Measurements from ENCODE around the gene PLCD1. TPM values are rescaled to one million over a fixed set of nuclear protein-coding genes. Genes with fewer than 3 reads are reported as not detected.

PLCD1 gene
- total RNA-seq, 1 experiment from 2014 or later: 7.9 TPM

DNA sequence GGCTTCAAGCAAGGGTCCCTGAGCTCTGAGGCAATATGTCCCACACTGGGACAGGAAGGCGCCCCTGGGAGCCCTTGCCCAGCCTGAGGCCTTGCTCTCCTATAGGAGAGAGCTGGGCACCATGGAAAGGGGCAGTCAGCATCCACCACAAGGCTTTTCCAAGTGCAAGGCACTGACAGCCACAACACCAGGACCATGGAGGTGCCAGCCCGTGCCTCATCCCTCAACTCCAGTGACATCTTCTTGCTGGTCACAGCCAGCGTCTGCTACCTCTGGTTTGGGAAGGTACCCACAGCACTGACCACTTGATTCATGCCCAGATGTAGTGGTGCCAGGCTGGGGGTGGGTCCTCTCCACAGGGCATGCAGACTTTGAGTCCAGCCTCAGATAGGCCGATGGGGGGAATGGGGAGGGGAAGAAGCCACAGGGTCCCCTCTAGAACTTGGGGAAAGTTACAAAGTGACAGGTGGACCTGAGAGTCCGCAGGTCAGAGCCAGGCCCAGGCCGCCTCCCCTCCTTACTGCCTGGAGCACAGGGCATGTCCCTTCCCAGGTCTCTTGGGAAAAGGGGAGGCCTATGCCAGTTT, 27.1 kb downstream of the PLCD1 start:
- Mint-ChIP-seq H3K4me1 (ENCODE audit: low read depth, unreplicated experiment) (peaks cover 39% of the 10 kb centered on the region), H3K27ac (ENCODE audit: unreplicated experiment) (no peak overlapping the region), H3K36me3 (ENCODE audit: insufficient read depth, unreplicated experiment) (peaks cover 17% of the 10 kb centered on the region), H3K4me3 (ENCODE audit: unreplicated experiment) (no peak overlapping the region), H3K27me3 (ENCODE audit: insufficient read depth, unreplicated experiment) (no peaks in the 10 kb centered on the region), H3K9me3 (ENCODE audit: unreplicated experiment) (no peaks in the 10 kb centered on the region)
- DNase-seq: peak in 1 of 2 experiments; percentile 28
- peaks cover 35% of the 10 kb centered on the region for H3K4me1 ChIP-seq
- no peaks in the 10 kb centered on the region for H3K9me3 ChIP-seq
- TF ChIP-seq, protein P1, sequence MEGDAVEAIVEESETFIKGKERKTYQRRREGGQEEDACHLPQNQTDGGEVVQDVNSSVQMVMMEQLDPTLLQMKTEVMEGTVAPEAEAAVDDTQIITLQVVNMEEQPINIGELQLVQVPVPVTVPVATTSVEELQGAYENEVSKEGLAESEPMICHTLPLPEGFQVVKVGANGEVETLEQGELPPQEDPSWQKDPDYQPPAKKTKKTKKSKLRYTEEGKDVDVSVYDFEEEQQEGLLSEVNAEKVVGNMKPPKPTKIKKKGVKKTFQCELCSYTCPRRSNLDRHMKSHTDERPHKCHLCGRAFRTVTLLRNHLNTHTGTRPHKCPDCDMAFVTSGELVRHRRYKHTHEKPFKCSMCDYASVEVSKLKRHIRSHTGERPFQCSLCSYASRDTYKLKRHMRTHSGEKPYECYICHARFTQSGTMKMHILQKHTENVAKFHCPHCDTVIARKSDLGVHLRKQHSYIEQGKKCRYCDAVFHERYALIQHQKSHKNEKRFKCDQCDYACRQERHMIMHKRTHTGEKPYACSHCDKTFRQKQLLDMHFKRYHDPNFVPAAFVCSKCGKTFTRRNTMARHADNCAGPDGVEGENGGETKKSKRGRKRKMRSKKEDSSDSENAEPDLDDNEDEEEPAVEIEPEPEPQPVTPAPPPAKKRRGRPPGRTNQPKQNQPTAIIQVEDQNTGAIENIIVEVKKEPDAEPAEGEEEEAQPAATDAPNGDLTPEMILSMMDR (IDR thresholded peaks at IDR 0.05; ENCODE audit: insufficient read depth in 1 of 2, low read depth in 1 of 2, low read length in 1 of 2, severe bottlenecking in 1 of 2, unreplicated experiment in 1 of 2): no peak
- ChIA-PET POLR2A (no interaction called here), CTCF (interaction anchor here (0.9 to 2.4 kb wide), 2 partner anchors 23 to 28 kb away, joined by 6 to 34 read pairs; no protein-coding TSS in a partner anchor)
- H3K36me3 ChIP-seq (ENCODE audit: control insufficient read depth, insufficient read depth, low read length): peaks cover 7% of the 10 kb centered on the region
- no peak overlapping the region for H3K4me3 ChIP-seq (ENCODE audit: low read depth, low read length)
- BruUV-seq (replicated peaks): no TSS peak
- intact Hi-C loops (cut with micrococcal nuclease; ENCODE audit: unreplicated experiment): no loop called here
- no peaks in the 10 kb centered on the region for H3K27me3 ChIP-seq (replicated peaks; ENCODE audit: control insufficient read depth, insufficient read depth, low read length)

DNA sequence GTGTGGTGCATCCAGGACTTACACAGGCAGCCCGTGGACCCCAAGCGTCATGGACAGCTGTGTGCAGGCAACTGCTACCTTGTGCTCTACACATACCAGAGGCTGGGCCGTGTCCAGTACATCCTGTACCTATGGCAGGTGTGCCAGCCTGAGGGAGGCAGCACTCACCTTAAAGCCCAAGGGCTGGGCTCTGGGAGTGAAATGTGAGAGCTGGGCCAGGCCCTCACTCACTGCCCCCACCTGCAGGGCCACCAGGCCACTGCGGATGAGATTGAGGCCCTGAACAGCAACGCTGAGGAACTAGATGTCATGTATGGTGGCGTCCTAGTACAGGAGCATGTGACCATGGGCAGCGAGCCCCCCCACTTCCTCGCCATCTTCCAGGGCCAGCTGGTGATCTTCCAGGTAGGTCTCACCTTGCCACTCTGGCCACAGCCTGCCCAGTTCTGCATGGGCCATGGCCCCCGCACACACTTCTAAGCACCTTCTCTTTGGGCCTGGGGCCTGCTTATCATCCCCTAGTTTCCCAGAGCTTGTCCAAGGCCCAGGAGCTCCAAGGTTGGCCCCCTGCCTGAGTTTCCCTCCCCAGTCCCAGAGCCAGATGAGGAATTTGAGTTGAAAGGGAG, 27.9 kb downstream of the PLCD1 start:
- intact Hi-C loops (cut with micrococcal nuclease; ENCODE audit: unreplicated experiment): no loop called here
- no peak overlapping the region for H3K4me3 Mint-ChIP-seq (ENCODE audit: unreplicated experiment)
- ChIA-PET POLR2A (interaction anchor here (1.0 kb wide), 1 partner anchor 27 kb away, joined by 3 read pairs; no protein-coding TSS in a partner anchor), CTCF (interaction anchor here (0.5 to 2.4 kb wide), 3 partner anchors 22 to 193 kb away, joined by 5 to 34 read pairs (median 6); no protein-coding TSS in a partner anchor)
- no TSS peak for BruUV-seq (replicated peaks)
- H3K27ac Mint-ChIP-seq (ENCODE audit: unreplicated experiment): no peak overlapping the region
- Histone ChIP-seq H3K4me3 (ENCODE audit: low read depth, low read length) (no peak overlapping the region), H3K36me3 (ENCODE audit: control insufficient read depth, insufficient read depth, low read length) (peaks cover 7% of the 10 kb centered on the region), H3K4me1 (peaks cover 44% of the 10 kb centered on the region), H3K27me3 (replicated peaks; ENCODE audit: control insufficient read depth, insufficient read depth, low read length) (no peaks in the 10 kb centered on the region), H3K9me3 (no peaks in the 10 kb centered on the region)
- peaks cover 17% of the 10 kb centered on the region for H3K36me3 Mint-ChIP-seq (ENCODE audit: insufficient read depth, unreplicated experiment)
- DNase-seq: peak; percentile 53 to 74
- H3K4me1 Mint-ChIP-seq (ENCODE audit: low read depth, unreplicated experiment): peaks cover 43% of the 10 kb centered on the region
- TF ChIP-seq, protein P1 (IDR thresholded peaks at IDR 0.05; ENCODE audit: insufficient read depth in 1 of 2, low read depth in 1 of 2, low read length in 1 of 2, severe bottlenecking in 1 of 2, unreplicated experiment in 1 of 2): peak; percentile 45 to 65
- H3K9me3 Mint-ChIP-seq (ENCODE audit: unreplicated experiment): no peaks in the 10 kb centered on the region
- H3K27me3 Mint-ChIP-seq (ENCODE audit: insufficient read depth, unreplicated experiment): no peaks in the 10 kb centered on the region

DNA sequence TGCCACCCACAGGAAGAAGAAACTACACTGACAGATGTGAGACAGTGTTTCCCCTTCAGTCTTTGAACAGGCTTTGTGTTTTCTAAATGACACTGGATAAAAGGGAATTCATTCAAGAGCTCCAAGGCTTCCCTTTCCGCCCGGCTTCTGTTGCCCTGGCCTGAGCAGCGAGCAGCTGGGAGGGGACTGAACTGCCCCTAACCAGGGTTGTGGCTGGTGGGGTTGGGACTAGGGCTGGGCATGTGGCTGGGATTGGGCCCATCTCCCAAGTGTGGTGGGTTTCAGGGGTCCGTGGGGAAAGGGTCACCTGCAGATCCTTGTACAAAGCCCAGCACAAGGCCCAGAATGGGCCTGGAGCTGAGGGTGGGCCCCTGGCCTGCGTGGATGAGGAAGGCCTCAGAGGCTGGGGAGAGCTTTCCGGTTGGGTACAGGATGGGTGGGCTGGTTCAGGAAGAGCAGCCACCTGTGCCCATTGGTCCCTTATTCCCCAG, 28.4 kb downstream of the PLCD1 start:
- Histone ChIP-seq H3K4me1 (peaks cover 49% of the 10 kb centered on the region), H3K4me3 (ENCODE audit: low read depth, low read length) (no peak overlapping the region), H3K9me3 (no peaks in the 10 kb centered on the region), H3K36me3 (ENCODE audit: control insufficient read depth, insufficient read depth, low read length) (peaks cover 7% of the 10 kb centered on the region), H3K27me3 (replicated peaks; ENCODE audit: control insufficient read depth, insufficient read depth, low read length) (no peaks in the 10 kb centered on the region)
- Mint-ChIP-seq H3K36me3 (ENCODE audit: insufficient read depth, unreplicated experiment) (peaks cover 17% of the 10 kb centered on the region), H3K27ac (ENCODE audit: unreplicated experiment) (no peak overlapping the region), H3K27me3 (ENCODE audit: insufficient read depth, unreplicated experiment) (no peaks in the 10 kb centered on the region), H3K9me3 (ENCODE audit: unreplicated experiment) (no peaks in the 10 kb centered on the region), H3K4me1 (ENCODE audit: low read depth, unreplicated experiment) (peaks cover 48% of the 10 kb centered on the region), H3K4me3 (ENCODE audit: unreplicated experiment) (no peak overlapping the region)
- ChIA-PET CTCF (interaction anchor here (2.4 kb wide), 1 partner anchor 27 kb away, joined by 34 read pairs; no protein-coding TSS in a partner anchor), POLR2A (interaction anchor here (1.0 kb wide), 1 partner anchor 26 kb away, joined by 3 read pairs; no protein-coding TSS in a partner anchor)
- DNase-seq: peak in 1 of 2 experiments; percentile 33
- TF ChIP-seq, protein P1 (IDR thresholded peaks at IDR 0.05; ENCODE audit: insufficient read depth in 1 of 2, low read depth in 1 of 2, low read length in 1 of 2, severe bottlenecking in 1 of 2, unreplicated experiment in 1 of 2): no peak
- intact Hi-C loops (cut with micrococcal nuclease; ENCODE audit: unreplicated experiment): no loop called here
- no TSS peak for BruUV-seq (replicated peaks)
